NOMO-1 (cell line): ENCODE data around the gene TBC1D23.
"Not testable (repeated sequence)": the region's sequence is repeated elsewhere in the genome, so short reads cannot be mapped to it uniquely, and the experiment has no call there.

Experiments
- DNase-seq, 2 experiments: peaks; one replicate each; lab custom pipeline; 2025; ENCODE audit not compliant: unreplicated experiment in 2 of 2; lab: John Stamatoyannopoulos, UW

The TBC1D23 gene

GRCh38 chr3:100254168-100254777 is 6.5 kb upstream of the TBC1D23 start:
- peak; percentile 27 to 40 for DNase-seq

GRCh38 chr3:100256731-100257151 is 4.1 kb upstream of the TBC1D23 start:
- DNase-seq: no peak

- DNase-seq: no peak
Observed at GRCh38 chr3:100257586-100257985, 3.2 kb upstream of the TBC1D23 start.

GRCh38 chr3:100260081-100260684 is 609 bp upstream of the TBC1D23 start:
- DNase-seq: peak; percentile 22 to 44

- no peak for DNase-seq
Observed at GRCh38 chr3:100261485-100261903, 702 bp downstream of the TBC1D23 start.

GRCh38 chr3:100262925-100263324 is 2.1 kb downstream of the TBC1D23 start:
- DNase-seq: not testable (repeated sequence)

GRCh38 chr3:100263583-100263982 is 2.8 kb downstream of the TBC1D23 start:
- no peak for DNase-seq

- DNase-seq: no peak
Observed at GRCh38 chr3:100264242-100264641, 3.5 kb downstream of the TBC1D23 start.

GRCh38 chr3:100265016-100265415 is 4.2 kb downstream of the TBC1D23 start:
- no peak for DNase-seq

- no peak for DNase-seq
Observed at GRCh38 chr3:100266531-100266930, 5.7 kb downstream of the TBC1D23 start.

- no peak for DNase-seq
Observed at GRCh38 chr3:100268156-100268555, 7.4 kb downstream of the TBC1D23 start.

- no peak for DNase-seq
Observed at GRCh38 chr3:100269001-100269400, 8.2 kb downstream of the TBC1D23 start.

GRCh38 chr3:100269410-100270214 is 8.8 kb downstream of the TBC1D23 start:
- peak; percentile 57 to 77 for DNase-seq

GRCh38 chr3:100270215-100270583 is 9.4 kb downstream of the TBC1D23 start:
- no peak for DNase-seq

- DNase-seq: no peak
Observed at GRCh38 chr3:100271522-100271921, 10.7 kb downstream of the TBC1D23 start.

GRCh38 chr3:100272797-100273611 is 12.2 kb downstream of the TBC1D23 start:
- DNase-seq: not testable (repeated sequence)

- no peak for DNase-seq
Observed at GRCh38 chr3:100274361-100274760, 13.6 kb downstream of the TBC1D23 start.

GRCh38 chr3:100277255-100277800 is 16.5 kb downstream of the TBC1D23 start:
- DNase-seq: no peak

GRCh38 chr3:100278910-100279309 is 18.1 kb downstream of the TBC1D23 start:
- DNase-seq: no peak

- DNase-seq: no peak
Observed at GRCh38 chr3:100288288-100288894, 27.6 kb downstream of the TBC1D23 start.
